Embryonic facial prominence (tissue), 1 donor: ENCODE data around the gene LHX3.

ENCODE experiments used
- DNase-seq: peaks from one replicate; pipeline ENCODE4 v3.0.0-alpha.2; 2016; ENCODE audit errors: extremely low spot score

Gene LHX3

GRCh38 chr9:136192289-136193126 lies 12.4 kb downstream of the LHX3 start:
- no peak for DNase-seq

GRCh38 chr9:136191960-136192286 lies 13.0 kb downstream of the LHX3 start:
- no peak for DNase-seq

- DNase-seq, result no peak
These were observed 13.6 kb downstream of the LHX3 start for GRCh38 chr9:136191099-136191959.

GRCh38 chr9:136190656-136191055 lies 14.3 kb downstream of the LHX3 start:
- no peak for DNase-seq

GRCh38 chr9:136190237-136190601 lies 14.7 kb downstream of the LHX3 start:
- no peak for DNase-seq

- no peak for DNase-seq
These were observed 15.3 kb downstream of the LHX3 start for GRCh38 chr9:136189394-136190236.

GRCh38 chr9:136187683-136188586 lies 17.0 kb downstream of the LHX3 start:
- no peak for DNase-seq

- no peak for DNase-seq
These were observed 17.7 kb downstream of the LHX3 start for GRCh38 chr9:136187197-136187596.

- no peak for DNase-seq
These were observed 18.5 kb downstream of the LHX3 start for GRCh38 chr9:136186386-136186785.

- DNase-seq, result no peak
These were observed 19.1 kb downstream of the LHX3 start for GRCh38 chr9:136185596-136186366.

GRCh38 chr9:136185066-136185465 lies 19.9 kb downstream of the LHX3 start:
- no peak for DNase-seq

GRCh38 chr9:136182850-136183422 lies 22.0 kb downstream of the LHX3 start:
- no peak for DNase-seq

GRCh38 chr9:136182420-136182787 lies 22.5 kb downstream of the LHX3 start:
- DNase-seq, result no peak

- no peak for DNase-seq
These were observed 23.0 kb downstream of the LHX3 start for GRCh38 chr9:136181784-136182419.

- no peak for DNase-seq
These were observed 24.3 kb downstream of the LHX3 start for GRCh38 chr9:136180586-136180985.

- no peak for DNase-seq
These were observed 25.2 kb downstream of the LHX3 start for GRCh38 chr9:136179761-136180160.

- DNase-seq, result no peak
These were observed 25.8 kb downstream of the LHX3 start for GRCh38 chr9:136179101-136179616.

GRCh38 chr9:136178773-136179075 lies 26.2 kb downstream of the LHX3 start:
- no peak for DNase-seq

GRCh38 chr9:136178061-136178772 lies 26.7 kb downstream of the LHX3 start:
- DNase-seq, result no peak
